Astrocyte of the hippocampus (primary cell): ENCODE data around the gene PTPRH.
"Not testable (repeated sequence)": the region's sequence is repeated elsewhere in the genome, so short reads cannot be mapped to it uniquely, and the experiment has no call there.

ENCODE experiments used
- DNase-seq: peaks from one replicate; pipeline ENCODE4 v3.0.0; 2011; ENCODE audit warnings: low read depth, low spot score

The PTPRH gene

GRCh38 chr19:55225415-55225958, 16.2 kb upstream of the PTPRH start:
- no peak for DNase-seq

GRCh38 chr19:55224679-55225414, 15.5 kb upstream of the PTPRH start:
- DNase-seq: not testable (repeated sequence)

- DNase-seq: no peak
These were observed 14.9 kb upstream of the PTPRH start for GRCh38 chr19:55224038-55224665.

- DNase-seq: no peak
These were observed 14.2 kb upstream of the PTPRH start for GRCh38 chr19:55223291-55224037.

GRCh38 chr19:55220525-55220924, 11.2 kb upstream of the PTPRH start:
- DNase-seq: peak; percentile 25

GRCh38 chr19:55216461-55217198, 7.3 kb upstream of the PTPRH start:
- peak; percentile 98 for DNase-seq

- DNase-seq: no peak
These were observed 4.2 kb upstream of the PTPRH start for GRCh38 chr19:55213547-55213946.

- no peak for DNase-seq
These were observed 3.1 kb upstream of the PTPRH start for GRCh38 chr19:55212447-55212846.

GRCh38 chr19:55209693-55210472, 582 bp upstream of the PTPRH start:
- peak; percentile 89 for DNase-seq

- peak; percentile 92 for DNase-seq
These were observed 2.4 kb downstream of the PTPRH start for GRCh38 chr19:55206664-55207500.

- DNase-seq: not testable (repeated sequence)
These were observed 7.1 kb downstream of the PTPRH start for GRCh38 chr19:55202199-55202598.

GRCh38 chr19:55199620-55200204, 9.6 kb downstream of the PTPRH start:
- no peak for DNase-seq

- DNase-seq: no peak
These were observed 10.7 kb downstream of the PTPRH start for GRCh38 chr19:55198651-55199050.

- DNase-seq: no peak
These were observed 11.8 kb downstream of the PTPRH start for GRCh38 chr19:55197528-55197927.

GRCh38 chr19:55196803-55197202, 12.5 kb downstream of the PTPRH start:
- DNase-seq: no peak

- DNase-seq: no peak
These were observed 15.8 kb downstream of the PTPRH start for GRCh38 chr19:55193481-55193880.

GRCh38 chr19:55189403-55189835, 19.9 kb downstream of the PTPRH start:
- peak; percentile 61 for DNase-seq

GRCh38 chr19:55188625-55189024, 20.7 kb downstream of the PTPRH start:
- no peak for DNase-seq

GRCh38 chr19:55186080-55186479, 23.2 kb downstream of the PTPRH start:
- DNase-seq: no peak
